ENCODE measurements around the gene HUWE1.

Gene HUWE1

GRCh38 chrX:53483416-53483815 is 203.1 kb downstream of the HUWE1 start:
- DNase-seq: no peak

Measured in CD4-positive, alpha-beta T cell treated with Interleukin-21 for 1 hour (primary cell).